Astrocyte of the spinal cord (primary cell): ENCODE measurements around the gene TSHZ3.

Source experiments
- DNase-seq: peaks from one replicate; pipeline ENCODE4 v3.0.0; 2011; ENCODE audit warnings: low read depth, low spot score
- H3K4me3 ChIP-seq: 2 replicates; pipeline ENCODE4 v1.5.1; 2011; ENCODE audit warnings: low read depth, mild to moderate bottlenecking, low read length, moderate library complexity
- CTCF ChIP-seq: IDR thresholded peaks from 2 replicates; pipeline ENCODE4 v1.5.1; 2012; ENCODE audit warnings: low read depth, mild to moderate bottlenecking, low read length, inconsistent platforms
- in situ Hi-C: cut with HindIII; loops from 2 replicates; pipeline ENCODE4 v1.10.0; 2017; ENCODE audit warnings: low sequenced_read_pairs

The TSHZ3 gene

GRCh38 chr19:31326329-31327028, 22.8 kb downstream of the TSHZ3 start:
- in situ Hi-C loops: no loop called here
- no peak overlapping the region for H3K4me3 ChIP-seq
- no peak for TF ChIP-seq CTCF
- DNase-seq: no peak

GRCh38 chr19:31325342-31325741, 23.9 kb downstream of the TSHZ3 start:
- no peak overlapping the region for H3K4me3 ChIP-seq
- no peak for DNase-seq
- in situ Hi-C loops: no loop called here
- no peak for TF ChIP-seq CTCF

GRCh38 chr19:31319465-31319864, 29.8 kb downstream of the TSHZ3 start:
- H3K4me3 ChIP-seq: no peak overlapping the region
- TF ChIP-seq CTCF: no peak
- in situ Hi-C loops: no loop called here
- no peak for DNase-seq

GRCh38 chr19:31318790-31319425, 30.3 kb downstream of the TSHZ3 start:
- TF ChIP-seq CTCF: no peak
- no peak for DNase-seq
- no peak overlapping the region for H3K4me3 ChIP-seq
- in situ Hi-C loops: no loop called here

- H3K4me3 ChIP-seq: no peak overlapping the region
- no peak for TF ChIP-seq CTCF
- no peak for DNase-seq
These were observed 31.7 kb downstream of the TSHZ3 start for GRCh38 chr19:31317570-31317969.

GRCh38 chr19:31317093-31317492, 32.1 kb downstream of the TSHZ3 start:
- DNase-seq: no peak
- H3K4me3 ChIP-seq: no peak overlapping the region
- TF ChIP-seq CTCF: no peak
- in situ Hi-C loops: no loop called here

More at GRCh38 chr19:31317570-31317969, 31.7 kb downstream of the TSHZ3 start:
- in situ Hi-C loops: no loop called here
